ENCODE measurements around the gene PREX1.

DNA sequence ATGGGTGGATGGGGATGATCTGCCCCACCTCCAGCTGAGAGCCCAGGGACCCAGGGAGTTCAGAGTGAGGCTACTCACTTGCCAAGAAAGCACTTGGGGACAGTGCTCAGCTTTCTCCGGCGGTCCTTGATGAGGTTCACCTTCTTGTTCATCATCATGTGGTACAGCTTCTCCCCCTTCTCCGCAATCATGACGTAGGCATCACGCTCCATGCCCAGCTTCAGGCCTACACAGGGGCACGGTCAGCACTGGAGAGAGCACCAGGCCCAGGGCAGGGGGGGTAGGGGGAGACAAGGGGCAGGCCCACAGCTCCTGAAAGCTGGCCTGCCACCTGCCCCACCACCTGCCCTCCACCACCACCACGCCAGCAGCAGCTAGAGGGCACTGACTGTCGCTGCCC, 139.2 kb downstream of the PREX1 start:
- no peak for TF ChIP-seq POLR2A (IDR thresholded peaks at IDR 0.05; ENCODE audit: extremely low read depth, insufficient read length)
- TF ChIP-seq, protein P1, sequence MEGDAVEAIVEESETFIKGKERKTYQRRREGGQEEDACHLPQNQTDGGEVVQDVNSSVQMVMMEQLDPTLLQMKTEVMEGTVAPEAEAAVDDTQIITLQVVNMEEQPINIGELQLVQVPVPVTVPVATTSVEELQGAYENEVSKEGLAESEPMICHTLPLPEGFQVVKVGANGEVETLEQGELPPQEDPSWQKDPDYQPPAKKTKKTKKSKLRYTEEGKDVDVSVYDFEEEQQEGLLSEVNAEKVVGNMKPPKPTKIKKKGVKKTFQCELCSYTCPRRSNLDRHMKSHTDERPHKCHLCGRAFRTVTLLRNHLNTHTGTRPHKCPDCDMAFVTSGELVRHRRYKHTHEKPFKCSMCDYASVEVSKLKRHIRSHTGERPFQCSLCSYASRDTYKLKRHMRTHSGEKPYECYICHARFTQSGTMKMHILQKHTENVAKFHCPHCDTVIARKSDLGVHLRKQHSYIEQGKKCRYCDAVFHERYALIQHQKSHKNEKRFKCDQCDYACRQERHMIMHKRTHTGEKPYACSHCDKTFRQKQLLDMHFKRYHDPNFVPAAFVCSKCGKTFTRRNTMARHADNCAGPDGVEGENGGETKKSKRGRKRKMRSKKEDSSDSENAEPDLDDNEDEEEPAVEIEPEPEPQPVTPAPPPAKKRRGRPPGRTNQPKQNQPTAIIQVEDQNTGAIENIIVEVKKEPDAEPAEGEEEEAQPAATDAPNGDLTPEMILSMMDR (IDR thresholded peaks at IDR 0.05; ENCODE audit: low read depth, low read length), result no peak
